Spinal cord (tissue), 10 donors: Measurements from ENCODE around the gene TMEM191B. TPM values are rescaled to one million over a fixed set of nuclear protein-coding genes. Genes with fewer than 3 reads are reported as not detected.
"Not testable (repeated sequence)": the region's sequence is repeated elsewhere in the genome, so short reads cannot be mapped to it uniquely, and the experiment has no call there.

Experiments
- DNase-seq, 6 donors: peaks; one replicate each; pipeline versions ENCODE4 v3.0.0 to v3.0.0-alpha.2; 2013 to 2015; ENCODE audit warnings: low spot score in 6 of 6, low read depth in 4 of 6
- H3K27ac ChIP-seq: one replicate; pipeline ENCODE4 v1.5.1; 2013; ENCODE audit warnings: low read depth, low read length, control low read depth
- H3K27me3 ChIP-seq: one replicate; pipeline ENCODE4 v1.6.1; 2013; ENCODE audit warnings: low read length; ENCODE audit not compliant: control insufficient read depth, insufficient read depth
- H3K36me3 ChIP-seq: one replicate; pipeline ENCODE4 v1.6.1; 2013; ENCODE audit warnings: low read length; ENCODE audit not compliant: control insufficient read depth, insufficient read depth
- H3K4me1 ChIP-seq: one replicate; pipeline ENCODE4 v1.6.1; 2013; ENCODE audit warnings: low read length; ENCODE audit not compliant: control insufficient read depth, insufficient read depth
- H3K4me3 ChIP-seq: one replicate; pipeline ENCODE4 v1.5.1; 2013; ENCODE audit warnings: low read depth, low read length, control low read depth
- H3K9me3 ChIP-seq: one replicate; pipeline ENCODE4 v1.6.1; 2013; ENCODE audit warnings: low read length; ENCODE audit not compliant: control insufficient read depth, insufficient read depth
- WGBS: methylation state at CpG from one replicate; pipeline ENCODE4 v1.1.5; 2013; ENCODE audit warnings: missing lambda C conversion rate; ENCODE audit not compliant: insufficient coverage; 5-methylcytosine and 5-hydroxymethylcytosine counted together
- long read RNA-seq, 4 donors: transcript quantifications; one replicate each; lab custom pipeline, GENCODE V29; 2026
- polyA plus RNA-seq, 2 donors: library from polyadenylated mRNA; unstranded; fragments of 120-200 nt; gene quantifications; one replicate each; pipeline ENCODE4 v1.2.1, GENCODE V29; 2013; ENCODE audit not compliant: insufficient read length in 2 of 2
- total RNA-seq, 2 donors: library from RNA; depleted of rRNA in 1 of 2; stranded (reverse); fragments of 120-200 nt in 1 of 2; fragments of >200 nt in 1 of 2; gene quantifications; one replicate each; pipeline versions ENCODE4 v1.2.3 to v1.2.4, GENCODE V29; 2013 to 2014
- donor health status: healthy.

Gene TMEM191B
- total RNA-seq: 1 to 10 TPM; 3.4 to 3.8 TPM
- polyA plus RNA-seq: 10 to 100 TPM; 11.7 to 33.6 TPM
- long read RNA-seq, donor 1, partial matches to known transcripts: 6 of 8 reads
- long read RNA-seq, donor 1, other reads (novel, unspliced or antisense): 0 of 8 reads
- long read RNA-seq, donor 2: 0 reads
- long read RNA-seq, donor 3, partial matches to known transcripts: 0 of 1 reads
- long read RNA-seq, donor 3, other reads (novel, unspliced or antisense): 0 of 1 reads
- long read RNA-seq, donor 4, partial matches to known transcripts: 0 of 1 reads
- long read RNA-seq, donor 4, other reads (novel, unspliced or antisense): 0 of 1 reads

DNA sequence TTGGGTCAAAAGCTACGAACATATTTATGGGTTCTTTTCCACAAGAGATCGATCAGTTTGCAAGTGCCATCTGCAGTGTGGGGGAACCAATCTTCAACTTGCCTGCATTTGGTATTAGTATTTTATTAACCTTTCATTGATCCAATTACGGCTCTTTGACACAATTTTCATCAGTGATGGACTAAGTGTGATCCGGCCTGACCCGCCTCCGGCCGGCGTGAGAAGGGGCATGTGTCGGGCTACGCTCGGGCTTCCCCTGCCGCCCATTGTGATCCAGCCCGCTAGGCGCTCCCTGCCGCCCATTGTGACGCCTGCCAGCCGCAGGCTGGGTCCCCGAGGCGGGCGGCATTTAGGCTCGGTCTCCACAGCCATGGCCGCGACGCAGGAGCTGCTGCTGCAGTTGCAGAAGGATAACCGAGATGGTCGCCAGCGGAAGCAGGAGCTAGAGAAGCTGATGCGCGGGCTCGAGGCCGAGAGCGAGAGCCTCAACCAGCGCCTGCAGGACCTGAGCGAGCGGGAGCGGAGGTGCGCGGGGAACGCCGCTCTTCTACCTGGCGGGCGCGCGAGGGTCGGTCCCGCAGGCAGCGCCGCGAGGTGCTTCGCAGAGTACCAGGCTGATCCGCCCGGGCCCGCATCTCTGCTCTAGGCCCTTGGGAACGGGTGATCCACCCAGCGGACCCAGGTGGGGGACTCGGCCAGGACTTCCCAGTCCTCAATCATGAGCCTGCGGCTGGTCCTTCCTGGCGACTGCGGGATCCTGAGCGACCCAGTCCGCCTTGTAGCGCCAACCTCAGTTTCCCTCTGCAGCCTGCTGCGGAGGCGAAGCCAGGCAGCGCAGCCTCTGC lies at the start of gene TMEM191B:
Gene TMEM191B, plus strand, starts transcription at position 51 of the 845 bp plus-strand sequence. Its CDS starts 179 bp downstream, at position 230.
- not testable (repeated sequence) for H3K4me1 ChIP-seq, H3K36me3 ChIP-seq, DNase-seq, H3K9me3 ChIP-seq, H3K27me3 ChIP-seq, H3K27ac ChIP-seq, H3K4me3 ChIP-seq
- no CpG with 5 or more reads among the region's 65 CpGs for WGBS

DNA sequence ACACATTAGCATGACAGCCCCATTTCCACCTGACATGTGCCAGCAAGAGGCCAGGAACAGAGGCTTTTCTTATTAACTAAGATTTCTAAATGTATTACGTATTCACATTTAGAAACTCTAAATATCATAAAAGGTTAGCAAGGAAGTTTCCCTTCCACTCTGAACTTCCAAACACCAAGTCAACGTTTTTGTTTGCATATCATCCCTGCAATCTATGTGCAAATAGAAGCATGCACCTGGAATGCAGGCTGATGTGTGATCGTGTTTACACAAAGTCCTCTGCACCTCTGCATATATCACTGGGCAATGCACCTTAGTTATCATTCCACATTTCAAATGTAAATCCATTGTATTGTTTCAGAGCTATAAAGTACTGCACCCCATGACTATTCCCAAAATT lies 31.4 kb upstream of the TMEM191B start:
- not testable (repeated sequence) for H3K36me3 ChIP-seq, DNase-seq, H3K9me3 ChIP-seq, H3K27me3 ChIP-seq, H3K4me1 ChIP-seq, H3K27ac ChIP-seq, H3K4me3 ChIP-seq
- WGBS: no CpG with 5 or more reads among the region's 3 CpGs

DNA sequence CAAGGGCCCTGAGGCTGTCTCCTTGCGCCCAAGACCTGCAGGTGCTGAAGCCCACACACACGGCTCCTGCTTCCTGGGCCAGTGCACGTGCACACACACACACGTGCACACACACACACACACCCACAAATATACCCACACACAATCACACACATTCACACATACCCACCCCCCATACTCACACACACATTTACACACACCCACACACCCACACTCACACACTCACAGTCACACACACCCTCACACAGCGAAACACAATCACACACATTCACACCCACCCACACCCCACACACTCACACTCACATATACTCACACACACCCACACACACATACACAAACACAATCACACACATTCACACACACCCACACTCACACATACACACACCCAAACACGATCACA lies 16.3 kb upstream of the TMEM191B start:
- not testable (repeated sequence) for H3K4me3 ChIP-seq, H3K4me1 ChIP-seq, H3K36me3 ChIP-seq, H3K27ac ChIP-seq, DNase-seq, H3K9me3 ChIP-seq, H3K27me3 ChIP-seq
- no CpG with 5 or more reads among the region's 6 CpGs for WGBS

GRCh38 chr22:18512378-18512777 lies 15.2 kb upstream of the TMEM191B start:
- not testable (repeated sequence) for H3K27ac ChIP-seq, H3K4me1 ChIP-seq, H3K9me3 ChIP-seq, DNase-seq, H3K4me3 ChIP-seq, H3K36me3 ChIP-seq, H3K27me3 ChIP-seq
- WGBS: no CpG with 5 or more reads among the region's 10 CpGs

GRCh38 chr22:18513454-18513853 lies 14.1 kb upstream of the TMEM191B start:
- no CpG with 5 or more reads among the region's 10 CpGs for WGBS
- H3K27ac ChIP-seq, H3K4me1 ChIP-seq, H3K9me3 ChIP-seq, DNase-seq, H3K4me3 ChIP-seq, H3K36me3 ChIP-seq, H3K27me3 ChIP-seq: not testable (repeated sequence)

DNA sequence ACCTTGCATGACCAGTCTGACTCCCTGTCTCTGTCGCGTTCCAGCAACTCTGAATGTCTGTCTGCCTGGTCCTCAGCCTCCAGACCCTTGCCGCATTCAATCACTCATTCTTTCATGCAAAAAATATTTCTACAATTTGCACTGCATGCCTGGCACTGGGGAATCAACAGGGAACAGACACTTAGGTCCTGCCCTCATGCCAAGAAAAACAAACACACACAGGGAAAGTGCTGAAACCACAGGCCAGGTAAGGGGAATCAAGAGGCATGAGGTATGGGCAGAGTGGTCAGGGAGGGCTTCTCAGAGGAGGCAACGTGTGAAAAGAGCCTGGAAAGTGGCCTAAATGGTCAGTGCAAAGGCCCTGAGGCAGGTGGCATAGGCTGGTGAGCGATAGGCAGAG lies 9.5 kb upstream of the TMEM191B start, which contains the start of gene GGTLC3:
Gene GGTLC3, minus strand, starts transcription at position 101 of the 400 bp plus-strand sequence. CDS start 264 bp downstream, outside the sequence.
- H3K27me3 ChIP-seq: not testable (repeated sequence)
- no CpG with 5 or more reads among the region's 5 CpGs for WGBS

DNA sequence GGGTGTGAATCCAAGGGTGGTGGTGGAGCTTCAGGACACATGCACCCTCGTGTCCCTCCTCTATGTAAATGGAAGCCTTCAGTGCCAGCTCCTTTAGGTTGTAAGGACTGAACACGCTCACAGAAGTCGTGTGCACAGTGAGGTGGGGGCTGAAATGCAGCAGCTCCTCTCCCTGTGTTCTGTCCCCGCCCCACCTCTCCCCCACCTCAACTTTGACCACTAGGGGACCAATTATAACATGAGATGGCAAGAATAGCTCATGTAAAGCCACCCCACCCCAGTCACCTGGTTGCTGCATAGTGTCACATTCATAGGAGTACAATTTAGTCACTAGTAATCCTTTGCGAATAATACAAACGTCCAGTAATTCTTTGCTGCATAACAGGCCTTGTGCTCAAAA lies 4.8 kb upstream of the TMEM191B start:
- not testable (repeated sequence) for H3K4me1 ChIP-seq, H3K9me3 ChIP-seq, H3K36me3 ChIP-seq, H3K4me3 ChIP-seq, DNase-seq, H3K27me3 ChIP-seq, H3K27ac ChIP-seq
- no CpG with 5 or more reads among the region's 6 CpGs for WGBS

More for the DNA sequence above, 9.5 kb upstream of the TMEM191B start, which contains the start of gene GGTLC3:
- not testable (repeated sequence) for H3K27ac ChIP-seq, H3K9me3 ChIP-seq, DNase-seq, H3K4me1 ChIP-seq, H3K4me3 ChIP-seq, H3K36me3 ChIP-seq

GRCh38 chr22:18523328-18523727 lies 4.3 kb upstream of the TMEM191B start:
- not testable (repeated sequence) for H3K4me1 ChIP-seq, H3K27me3 ChIP-seq, H3K4me3 ChIP-seq, DNase-seq, H3K27ac ChIP-seq, H3K9me3 ChIP-seq, H3K36me3 ChIP-seq
- no CpG with 5 or more reads among the region's 4 CpGs for WGBS

- H3K27ac ChIP-seq, H3K4me1 ChIP-seq, H3K36me3 ChIP-seq, H3K9me3 ChIP-seq, H3K4me3 ChIP-seq, H3K27me3 ChIP-seq: not testable (repeated sequence)
- WGBS: no CpG with 5 or more reads among the region's 66 CpGs
- DNase-seq: peak in 5 of 6 donors; percentile 1 to 91 (median 33)
Measured at GRCh38 chr22:18528597-18529415, 1.2 kb downstream of the TMEM191B start.
